UCSD-AML1 (cell line): ENCODE data around the gene ROCK1.

Experiments used
- DNase-seq: peaks from one replicate; lab custom pipeline; 2025; ENCODE audit not compliant: unreplicated experiment; lab: John Stamatoyannopoulos, UW

The ROCK1 gene

DNA sequence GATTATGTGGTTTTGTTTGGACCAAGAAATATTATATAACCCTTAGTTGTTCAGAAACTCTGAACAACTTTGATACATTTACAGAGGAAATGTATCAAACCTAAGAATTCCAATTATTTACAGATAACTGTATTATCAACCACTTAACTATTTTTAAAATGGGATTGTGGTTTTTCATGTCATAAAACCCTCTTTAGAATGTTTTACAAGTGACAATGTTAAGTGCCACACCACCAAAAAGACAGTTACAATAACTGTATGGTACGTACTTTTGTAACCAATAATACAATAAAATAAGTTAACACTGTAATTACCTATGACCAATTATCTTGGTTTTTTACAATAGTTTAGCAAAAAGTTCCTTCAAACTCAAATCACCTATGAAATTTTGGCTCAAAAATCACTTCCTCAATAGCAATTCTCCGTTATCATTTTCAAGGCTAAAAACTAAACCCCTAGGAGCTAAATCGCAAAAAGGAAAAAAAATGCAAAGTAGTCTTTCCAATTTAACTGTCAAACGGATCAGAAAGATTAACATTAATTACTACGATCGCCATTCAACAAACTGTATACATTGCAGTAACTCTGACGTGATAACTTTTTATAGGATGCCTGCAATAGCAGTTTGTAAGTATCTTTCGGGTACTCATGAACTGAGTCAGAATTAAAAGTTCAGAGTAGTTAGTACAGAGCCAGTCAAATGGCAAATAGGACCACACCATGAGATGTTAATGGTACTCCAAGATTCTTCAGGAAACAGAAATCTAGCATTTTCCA is 1.5 kb downstream of the ROCK1 start:
- no peak for DNase-seq

DNA sequence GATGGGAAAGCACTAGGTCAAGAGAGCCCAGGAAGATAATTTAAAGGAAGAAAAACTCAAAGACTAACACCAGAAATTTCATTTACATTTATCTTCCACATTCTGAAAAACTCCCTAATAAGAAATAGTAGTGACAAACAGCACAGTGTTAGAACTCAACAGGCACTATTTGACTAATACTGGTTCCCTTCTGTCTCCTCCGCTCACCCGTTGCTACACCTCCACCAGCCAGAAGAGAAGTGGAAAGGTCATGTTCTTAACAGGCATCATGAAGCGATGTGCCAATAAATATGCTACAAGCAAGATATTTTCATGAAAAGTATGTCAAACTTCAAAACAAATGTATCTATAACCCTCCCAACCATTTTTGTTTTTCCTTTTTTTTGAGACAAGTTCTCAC is 5.7 kb downstream of the ROCK1 start:
- DNase-seq = no peak

- no peak for DNase-seq
Observed at GRCh38 chr18:21101172-21101571, 10.4 kb downstream of the ROCK1 start.

GRCh38 chr18:21100678-21101077 is 10.9 kb downstream of the ROCK1 start:
- DNase-seq = no peak

- DNase-seq = no peak
Observed at GRCh38 chr18:21100146-21100545, 11.5 kb downstream of the ROCK1 start.

- no peak for DNase-seq
Observed at GRCh38 chr18:21099442-21099841, 12.2 kb downstream of the ROCK1 start.

GRCh38 chr18:21096760-21097159 is 14.9 kb downstream of the ROCK1 start:
- no peak for DNase-seq

- DNase-seq = no peak
Observed at GRCh38 chr18:21093133-21093532, 18.5 kb downstream of the ROCK1 start.

GRCh38 chr18:21090680-21091079 is 20.9 kb downstream of the ROCK1 start:
- DNase-seq = no peak

DNA sequence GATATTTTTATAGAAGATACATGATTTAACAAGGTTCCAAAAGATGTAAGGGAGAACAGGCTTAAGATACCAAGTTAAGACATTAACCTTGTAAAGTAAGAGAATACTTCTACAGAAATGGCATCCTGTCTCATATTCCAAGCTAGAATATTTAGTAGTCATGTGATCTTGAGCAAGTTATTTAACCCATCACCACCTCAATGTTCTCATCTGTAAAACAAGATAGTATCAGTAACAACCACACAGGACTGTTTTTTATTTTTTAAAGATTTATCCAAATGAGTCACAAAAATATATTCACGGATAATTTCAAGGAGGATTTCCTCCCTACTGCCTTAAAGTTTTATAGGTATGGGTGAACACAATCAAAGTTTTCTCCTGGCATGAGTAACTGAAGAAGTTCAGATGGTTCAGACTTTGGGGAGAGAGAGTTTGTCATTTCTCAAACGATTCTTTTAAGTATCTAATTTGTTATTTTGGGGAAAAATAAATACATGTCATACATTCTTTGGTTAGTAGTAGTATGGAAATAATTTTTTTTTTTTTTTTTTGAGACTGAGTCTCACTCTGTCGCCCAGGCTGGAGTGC is 25.9 kb downstream of the ROCK1 start:
- DNase-seq = no peak

DNA sequence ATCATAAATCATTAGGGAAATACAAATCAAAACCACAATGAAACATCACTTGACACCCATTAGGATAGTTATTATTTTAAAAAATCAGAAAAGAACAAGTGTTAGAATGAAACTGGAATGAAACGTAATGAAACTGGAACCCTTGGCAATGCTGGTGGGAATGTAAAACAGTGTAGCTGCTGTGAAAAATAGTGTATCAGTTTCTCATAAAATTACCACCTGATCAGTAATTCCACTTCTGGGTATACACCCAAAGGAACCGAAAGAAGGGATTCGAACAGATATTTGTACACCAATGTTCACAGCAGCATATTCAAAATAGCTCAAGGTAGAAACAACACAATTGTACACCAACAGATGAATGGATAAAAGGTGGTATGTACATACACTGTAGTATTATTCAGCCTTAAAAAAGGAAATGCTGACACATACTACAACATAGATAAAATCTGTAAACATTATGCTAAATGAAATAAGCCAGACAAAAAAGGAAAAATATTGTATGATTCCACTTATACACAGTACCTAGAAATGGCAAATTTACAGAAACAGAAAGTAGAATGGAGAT is 27.0 kb downstream of the ROCK1 start:
- no peak for DNase-seq

DNA sequence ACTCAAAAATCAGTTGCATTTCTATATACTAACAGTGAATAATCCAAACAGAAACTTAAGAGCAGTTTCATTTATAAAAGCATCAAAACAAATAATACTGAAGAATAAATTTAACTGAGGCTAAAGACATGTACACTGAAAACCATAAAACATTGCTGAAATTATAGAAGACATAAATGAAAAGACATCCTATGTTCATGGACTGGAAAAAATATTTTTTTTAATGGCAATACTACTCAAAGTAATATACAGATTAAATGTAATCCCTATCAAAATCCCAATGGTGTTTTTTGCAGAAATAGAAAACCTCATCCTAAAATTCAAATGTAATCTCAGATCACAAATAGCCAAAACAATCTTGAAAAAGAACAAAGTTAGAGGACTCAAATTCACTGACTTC is 28.6 kb downstream of the ROCK1 start:
- DNase-seq = no peak

DNA sequence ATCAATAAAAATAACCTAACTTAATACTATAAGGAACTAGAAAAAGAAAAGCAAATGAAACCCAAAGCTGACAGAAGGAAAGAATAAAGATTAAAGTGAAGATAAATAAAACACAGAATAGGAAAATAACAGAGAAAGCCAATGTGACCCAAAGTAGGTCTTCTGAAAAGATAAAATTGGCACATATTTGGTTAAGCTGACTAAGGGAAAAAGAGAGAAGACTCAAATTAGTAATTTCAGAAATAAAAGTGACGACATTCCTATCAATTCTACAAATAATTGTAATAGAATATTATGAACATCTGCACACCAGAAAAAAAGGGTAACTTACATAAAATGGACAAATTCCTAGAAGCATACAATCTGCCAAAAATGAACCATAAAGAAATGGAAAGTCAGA is 30.2 kb downstream of the ROCK1 start:
- DNase-seq = no peak

- no peak for DNase-seq
Observed at GRCh38 chr18:21080576-21080975, 31.0 kb downstream of the ROCK1 start.

DNA sequence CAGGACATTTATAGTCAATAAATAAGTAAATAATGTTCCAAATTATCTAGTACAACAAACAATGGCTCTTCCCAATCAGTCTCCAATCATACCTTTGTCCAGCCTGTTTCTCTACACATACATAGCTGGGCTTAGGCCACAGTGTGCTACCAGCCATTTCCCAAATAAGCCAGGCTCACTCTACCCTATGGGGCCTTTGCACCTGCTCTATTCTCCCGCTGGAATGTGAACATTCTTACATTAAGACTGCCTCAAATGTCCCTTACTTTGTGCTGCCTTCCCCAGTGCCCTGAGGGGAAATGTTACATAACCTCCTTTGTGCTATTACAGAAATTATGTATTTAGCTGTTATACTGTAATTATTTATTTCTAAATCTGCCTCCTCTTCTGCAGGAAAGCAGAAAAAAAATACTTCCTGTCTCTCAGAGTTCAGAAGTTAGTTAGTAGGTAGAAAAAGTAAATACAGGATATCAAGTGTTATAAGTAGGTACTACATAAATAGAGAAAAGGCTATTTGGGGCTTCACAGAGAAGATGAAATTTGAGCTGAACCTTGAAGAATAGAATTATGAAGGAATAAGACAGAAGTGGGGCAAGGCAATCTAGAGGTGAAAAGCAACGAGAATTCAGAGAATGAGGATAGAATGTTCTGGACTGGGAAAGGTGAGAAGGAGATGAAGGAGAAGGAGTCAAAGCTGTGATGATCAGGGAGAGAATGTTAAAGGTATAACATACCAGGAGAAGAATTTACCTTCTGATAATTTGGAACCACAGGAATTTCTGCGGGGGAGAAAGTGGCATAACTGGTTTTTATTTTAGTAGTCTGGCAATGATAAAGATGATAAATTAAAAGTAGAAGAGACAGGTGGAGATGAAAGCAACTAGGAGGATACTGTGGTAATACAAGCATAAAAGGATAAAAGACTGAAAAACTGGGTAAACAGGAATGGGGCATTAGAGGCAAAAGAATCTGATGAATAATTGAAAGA is 37.0 kb downstream of the ROCK1 start:
- no peak for DNase-seq

- DNase-seq = no peak
Observed at GRCh38 chr18:21073180-21073579, 38.4 kb downstream of the ROCK1 start.

GRCh38 chr18:21071071-21071470 is 40.5 kb downstream of the ROCK1 start:
- no peak for DNase-seq

DNA sequence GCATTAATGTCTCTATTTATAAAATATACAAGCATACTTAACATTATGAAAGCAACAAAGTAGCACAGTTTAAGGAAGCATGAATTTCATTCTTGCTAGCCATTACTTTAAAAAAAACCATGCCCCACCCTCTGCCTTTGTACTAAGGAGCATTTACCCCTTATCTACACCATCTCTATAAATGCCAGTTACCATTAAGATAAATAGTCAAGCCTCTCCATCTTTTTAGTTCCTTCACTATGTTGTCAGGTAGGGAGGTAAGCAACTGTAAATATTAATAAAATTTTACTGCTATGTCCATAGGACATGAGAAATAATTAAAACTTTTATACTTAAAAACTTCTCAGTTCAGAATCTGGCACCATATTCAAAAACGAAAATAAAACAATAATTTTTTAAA is 42.1 kb downstream of the ROCK1 start:
- no peak for DNase-seq

GRCh38 chr18:21064347-21064746 is 47.3 kb downstream of the ROCK1 start:
- DNase-seq = no peak

DNA sequence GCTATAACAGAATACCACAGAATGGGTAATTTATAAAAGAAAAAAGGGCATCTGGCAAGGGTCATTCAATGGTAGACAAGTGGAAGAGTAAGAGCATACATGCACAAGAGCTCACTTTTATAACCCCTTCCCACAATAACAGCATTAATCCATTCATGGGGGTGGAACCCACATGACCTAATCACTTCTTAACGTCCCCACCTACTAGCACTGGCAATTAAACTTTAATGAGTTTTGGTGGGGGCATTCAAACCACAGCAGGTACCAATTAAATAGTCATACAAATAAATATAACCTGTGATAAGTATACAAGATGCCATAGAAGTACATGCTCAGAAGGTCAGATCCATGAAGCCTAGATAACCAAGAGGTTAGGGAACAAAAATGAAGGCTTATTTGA is 48.6 kb downstream of the ROCK1 start:
- DNase-seq = no peak

DNA sequence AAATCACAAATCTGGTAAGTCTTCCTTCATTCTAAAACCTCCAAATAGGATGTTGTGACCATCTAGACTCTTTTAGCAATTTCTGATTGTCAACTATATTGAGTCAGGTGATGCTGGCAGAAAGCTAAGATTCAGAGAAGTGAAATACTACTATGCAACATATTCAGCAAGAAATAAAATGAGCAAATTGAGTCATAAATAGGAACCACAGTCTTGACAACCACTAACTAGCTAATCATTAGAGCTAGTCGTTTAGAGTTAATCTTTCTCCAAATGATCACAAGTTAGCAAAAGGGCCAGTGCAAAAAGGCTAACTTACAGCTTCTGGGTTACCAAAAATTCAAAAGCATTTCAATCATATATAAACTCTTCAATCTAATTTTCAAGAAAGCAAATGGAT is 54.5 kb downstream of the ROCK1 start:
- no peak for DNase-seq
